Neural crest cell (in vitro differentiated cells): ENCODE data around the gene FBP2. TPM values are rescaled to one million over a fixed set of nuclear protein-coding genes. Genes with fewer than 3 reads are reported as not detected.
"Not testable (repeated sequence)": the region's sequence is repeated elsewhere in the genome, so short reads cannot be mapped to it uniquely, and the experiment has no call there.

ENCODE experiments used
- DNase-seq: peaks from one replicate; pipeline ENCODE4 v3.0.0; 2021; ENCODE audit warnings: low read depth, mixed read lengths, low spot score
- H3K27ac Mint-ChIP-seq: one replicate; pipeline ENCODE4 v1.8.0; 2021; ENCODE audit warnings: mild to moderate bottlenecking, mixed read lengths; ENCODE audit not compliant: unreplicated experiment
- H3K27me3 Mint-ChIP-seq: 2 replicates; pipeline ENCODE4 v1.8.0; 2021; ENCODE audit warnings: low read depth, mild to moderate bottlenecking, mixed read lengths
- H3K36me3 Mint-ChIP-seq: 2 replicates; pipeline ENCODE4 v1.8.0; 2021; ENCODE audit warnings: low read depth, mild to moderate bottlenecking, mixed read lengths
- H3K4me1 Mint-ChIP-seq: 2 replicates; pipeline ENCODE4 v1.8.0; 2021; ENCODE audit warnings: mixed read lengths
- H3K4me3 Mint-ChIP-seq: one replicate; pipeline ENCODE4 v1.8.0; 2021; ENCODE audit warnings: mild to moderate bottlenecking, mixed read lengths
- H3K9me3 Mint-ChIP-seq: 2 replicates; pipeline ENCODE4 v1.8.0; 2021; ENCODE audit warnings: mixed read lengths
- CTCF ChIP-seq: fragments of 200-600 bp; sonication (generic); conservative IDR thresholded peaks from 2 replicates; pipeline ENCODE4 v1.5.0; 2021; ENCODE audit warnings: antibody characterized with exemption, mild to moderate bottlenecking
- total RNA-seq: library from RNA; stranded (reverse); gene quantifications from 2 replicates; pipeline ENCODE4 v1.2.1, GENCODE V29; 2021

FBP2 gene
- total RNA-seq, 1 donor from 2014 or later: not detected

DNA sequence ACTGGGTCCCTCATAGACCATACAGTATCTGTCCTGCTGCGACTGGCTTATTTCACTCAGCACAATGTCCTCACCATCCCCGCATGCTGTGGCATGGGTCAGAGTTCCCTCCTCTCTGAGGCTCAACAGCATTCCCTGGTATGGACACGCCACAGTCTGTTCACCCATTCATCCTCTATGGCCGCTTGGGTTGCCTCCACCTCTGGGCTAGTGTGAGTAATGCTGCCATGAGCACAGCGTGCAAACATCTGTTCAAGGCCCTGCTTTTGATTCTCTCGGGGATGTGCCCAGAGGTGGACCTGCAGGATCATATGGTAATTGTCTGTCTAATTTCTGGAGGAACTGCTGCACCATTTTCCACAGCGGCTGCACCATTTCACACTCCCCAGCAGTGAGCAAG is 5.5 kb upstream of the FBP2 start:
- DNase-seq: no peak
- Mint-ChIP-seq H3K36me3 (no peaks in the 10 kb centered on the region), H3K27ac (no peak overlapping the region), H3K4me3 (no peak overlapping the region), H3K9me3 (no peaks in the 10 kb centered on the region), H3K27me3 (no peaks in the 10 kb centered on the region), H3K4me1 (peaks cover 6% of the 10 kb centered on the region)
- TF ChIP-seq CTCF: no peak

GRCh38 chr9:94592683-94593082 is 941 bp downstream of the FBP2 start:
- DNase-seq, H3K36me3 Mint-ChIP-seq, H3K27ac Mint-ChIP-seq, H3K9me3 Mint-ChIP-seq, H3K4me3 Mint-ChIP-seq, H3K27me3 Mint-ChIP-seq, H3K4me1 Mint-ChIP-seq: not testable (repeated sequence)

- Mint-ChIP-seq H3K9me3 (no peaks in the 10 kb centered on the region), H3K4me1 (no peaks in the 10 kb centered on the region), H3K4me3 (no peak overlapping the region), H3K36me3 (no peaks in the 10 kb centered on the region), H3K27me3 (no peaks in the 10 kb centered on the region), H3K27ac (no peak overlapping the region)
- DNase-seq: no peak
- no peak for TF ChIP-seq CTCF
Observed at GRCh38 chr9:94591876-94592275, 1.7 kb downstream of the FBP2 start.

DNA sequence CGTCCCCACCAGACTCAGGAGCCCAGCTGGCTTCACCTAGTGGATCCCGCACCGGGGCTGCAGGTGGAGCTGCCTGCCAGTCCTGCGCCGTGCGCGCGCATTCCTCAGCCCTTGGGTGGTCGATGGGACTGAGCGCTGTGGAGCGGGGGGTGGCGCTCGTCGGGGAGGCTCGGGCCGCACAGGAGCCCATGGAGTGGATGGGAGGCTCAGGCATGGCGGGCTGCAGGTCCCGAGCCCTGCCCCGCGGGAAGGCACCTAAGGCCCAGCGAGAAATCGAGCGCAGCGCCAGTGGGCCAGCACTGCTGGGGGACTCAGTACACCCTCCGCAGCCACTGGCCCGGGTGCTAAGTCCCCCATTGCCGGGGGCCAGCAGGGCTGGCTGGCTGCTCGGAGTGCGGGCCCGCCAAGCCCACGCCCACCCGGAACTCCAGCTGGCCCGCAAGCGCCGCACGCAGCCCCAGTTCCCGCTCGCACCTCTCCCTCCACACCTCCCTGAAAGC is 2.5 kb downstream of the FBP2 start:
- H3K4me1 Mint-ChIP-seq, H3K36me3 Mint-ChIP-seq, H3K27me3 Mint-ChIP-seq, H3K9me3 Mint-ChIP-seq, H3K27ac Mint-ChIP-seq, H3K4me3 Mint-ChIP-seq, DNase-seq: not testable (repeated sequence)

- Mint-ChIP-seq H3K27me3 (no peaks in the 10 kb centered on the region), H3K4me3 (no peak overlapping the region), H3K4me1 (no peaks in the 10 kb centered on the region), H3K9me3 (no peaks in the 10 kb centered on the region), H3K27ac (no peak overlapping the region), H3K36me3 (no peaks in the 10 kb centered on the region)
- no peak for TF ChIP-seq CTCF
- no peak for DNase-seq
Observed at GRCh38 chr9:94588681-94589080, 4.9 kb downstream of the FBP2 start.

- Mint-ChIP-seq H3K9me3 (no peaks in the 10 kb centered on the region), H3K27ac (no peak overlapping the region), H3K4me1 (no peaks in the 10 kb centered on the region), H3K27me3 (no peaks in the 10 kb centered on the region), H3K4me3 (no peak overlapping the region), H3K36me3 (no peaks in the 10 kb centered on the region)
- TF ChIP-seq CTCF: no peak
- no peak for DNase-seq
Observed at GRCh38 chr9:94586814-94587213, 6.8 kb downstream of the FBP2 start.

- no peak for DNase-seq
- Mint-ChIP-seq H3K9me3 (no peaks in the 10 kb centered on the region), H3K4me1 (no peaks in the 10 kb centered on the region)
Observed at GRCh38 chr9:94586316-94586715, 7.3 kb downstream of the FBP2 start.

More at GRCh38 chr9:94586316-94586715, 7.3 kb downstream of the FBP2 start:
- Mint-ChIP-seq H3K27ac (no peak overlapping the region), H3K4me3 (no peak overlapping the region), H3K27me3 (no peaks in the 10 kb centered on the region), H3K36me3 (no peaks in the 10 kb centered on the region)
- no peak for TF ChIP-seq CTCF
